Measurements from ENCODE around the gene TTYH2. TPM values are rescaled to one million over a fixed set of nuclear protein-coding genes. Genes with fewer than 3 reads are reported as not detected.

Gene TTYH2
- total and polyA plus RNA-seq, 10 donors, result 2.7 to 22.7 (median 17.7) TPM

DNA sequence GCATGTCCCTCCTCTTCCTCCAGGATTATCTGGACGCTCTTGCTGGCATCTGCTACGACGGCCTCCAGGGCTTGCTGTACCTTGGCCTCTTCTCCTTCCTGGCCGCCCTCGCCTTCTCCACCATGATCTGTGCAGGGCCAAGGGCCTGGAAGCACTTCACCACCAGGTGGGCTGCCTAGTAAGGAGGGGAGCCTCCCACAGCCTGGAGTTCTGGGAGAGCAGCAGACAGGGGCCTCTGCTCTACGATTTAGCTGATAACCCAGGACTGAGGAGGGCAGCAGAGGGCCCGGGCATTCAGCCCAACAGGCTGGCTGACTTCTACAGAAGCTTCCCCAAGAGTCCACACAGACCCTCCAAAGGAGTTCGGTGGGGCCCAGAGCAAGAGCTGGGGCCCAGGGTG, 38.8 kb downstream of the TTYH2 start:
- Histone ChIP-seq H3K27me3 (replicated peaks in 1 of 7) (no peaks in the 10 kb centered on the region), H3K4me3 (no peak overlapping the region), H3K27ac (no peak overlapping the region), H3K4me1 (no peaks in the 10 kb centered on the region), H3K36me3 (peaks cover 0 to 77% (median 0%) of the 10 kb centered on the region in 6 donors), H3K9me3 (no peaks in the 10 kb centered on the region)
- no peak for TF ChIP-seq POLR2A (IDR thresholded peaks at IDR 0.05)
- no peak for TF ChIP-seq POLR2AphosphoS5 (IDR thresholded peaks at IDR 0.05)
- TF ChIP-seq, protein P1, sequence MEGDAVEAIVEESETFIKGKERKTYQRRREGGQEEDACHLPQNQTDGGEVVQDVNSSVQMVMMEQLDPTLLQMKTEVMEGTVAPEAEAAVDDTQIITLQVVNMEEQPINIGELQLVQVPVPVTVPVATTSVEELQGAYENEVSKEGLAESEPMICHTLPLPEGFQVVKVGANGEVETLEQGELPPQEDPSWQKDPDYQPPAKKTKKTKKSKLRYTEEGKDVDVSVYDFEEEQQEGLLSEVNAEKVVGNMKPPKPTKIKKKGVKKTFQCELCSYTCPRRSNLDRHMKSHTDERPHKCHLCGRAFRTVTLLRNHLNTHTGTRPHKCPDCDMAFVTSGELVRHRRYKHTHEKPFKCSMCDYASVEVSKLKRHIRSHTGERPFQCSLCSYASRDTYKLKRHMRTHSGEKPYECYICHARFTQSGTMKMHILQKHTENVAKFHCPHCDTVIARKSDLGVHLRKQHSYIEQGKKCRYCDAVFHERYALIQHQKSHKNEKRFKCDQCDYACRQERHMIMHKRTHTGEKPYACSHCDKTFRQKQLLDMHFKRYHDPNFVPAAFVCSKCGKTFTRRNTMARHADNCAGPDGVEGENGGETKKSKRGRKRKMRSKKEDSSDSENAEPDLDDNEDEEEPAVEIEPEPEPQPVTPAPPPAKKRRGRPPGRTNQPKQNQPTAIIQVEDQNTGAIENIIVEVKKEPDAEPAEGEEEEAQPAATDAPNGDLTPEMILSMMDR (IDR thresholded peaks at IDR 0.05 in 8 of 11, conservative IDR thresholded peaks at IDR 0.05 in 3 of 11), result no peak
- intact Hi-C loops (cut with DNase I; ENCODE audit: low total_unique reads), result no loop called here
- DNase-seq, result no peak
- 83 to 95% (median 90%) methylated on average over 6 to 8 of the region's 8 CpGs for WGBS, 5 donors

DNA sequence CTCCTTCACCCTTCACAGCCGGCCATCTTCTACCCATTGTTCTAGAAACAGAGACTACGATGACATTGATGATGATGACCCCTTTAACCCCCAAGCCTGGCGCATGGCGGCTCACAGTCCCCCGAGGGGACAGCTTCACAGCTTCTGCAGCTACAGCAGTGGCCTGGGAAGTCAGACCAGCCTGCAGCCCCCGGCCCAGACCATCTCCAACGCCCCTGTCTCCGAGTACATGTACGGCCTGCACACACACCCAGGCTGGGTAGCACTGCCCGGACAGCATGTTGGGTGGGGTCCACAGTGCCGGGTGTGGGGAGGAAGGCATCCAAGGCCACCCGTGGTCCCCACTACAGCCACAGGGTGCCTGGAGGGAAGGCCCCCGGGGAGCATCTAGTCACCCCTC, 39.7 kb downstream of the TTYH2 start:
- intact Hi-C loops (cut with DNase I; ENCODE audit: low total_unique reads), result no loop called here
- H3K4me3 ChIP-seq, result no peak overlapping the region
- WGBS, 5 donors, result 85 to 97% (median 90%) methylated on average over 9 to 13 of the region's 13 CpGs
- no peaks in the 10 kb centered on the region for H3K27me3 ChIP-seq (replicated peaks in 1 of 7)
- TF ChIP-seq, protein P1 (IDR thresholded peaks at IDR 0.05 in 8 of 11, conservative IDR thresholded peaks at IDR 0.05 in 3 of 11), result no peak
- TF ChIP-seq POLR2A (IDR thresholded peaks at IDR 0.05) (no peak), POLR2AphosphoS5 (IDR thresholded peaks at IDR 0.05) (no peak)
- H3K4me1 ChIP-seq, result no peaks in the 10 kb centered on the region
- H3K9me3 ChIP-seq, result no peaks in the 10 kb centered on the region
- H3K27ac ChIP-seq, result no peak overlapping the region
- peaks cover 0 to 73% (median 0%) of the 10 kb centered on the region in 6 donors for H3K36me3 ChIP-seq
- no peak for DNase-seq

GRCh38 chr17:74257311-74257710, 43.9 kb downstream of the TTYH2 start:
- Histone ChIP-seq H3K9me3 (no peaks in the 10 kb centered on the region), H3K36me3 (peaks cover 0 to 70% (median 0%) of the 10 kb centered on the region in 6 donors), H3K4me3 (no peak overlapping the region), H3K27me3 (replicated peaks in 1 of 7) (no peaks in the 10 kb centered on the region), H3K27ac (no peak overlapping the region), H3K4me1 (no peaks in the 10 kb centered on the region)
- DNase-seq, result no peak
- TF ChIP-seq POLR2A (IDR thresholded peaks at IDR 0.05) (no peak), POLR2AphosphoS5 (IDR thresholded peaks at IDR 0.05) (no peak)
- TF ChIP-seq, protein P1 (IDR thresholded peaks at IDR 0.05 in 8 of 11, conservative IDR thresholded peaks at IDR 0.05 in 3 of 11), result no peak
- WGBS, 5 donors, result 82 to 95% (median 90%) methylated on average over 10 of the region's 10 CpGs
- intact Hi-C loops (cut with DNase I; ENCODE audit: low total_unique reads), result no loop called here

DNA sequence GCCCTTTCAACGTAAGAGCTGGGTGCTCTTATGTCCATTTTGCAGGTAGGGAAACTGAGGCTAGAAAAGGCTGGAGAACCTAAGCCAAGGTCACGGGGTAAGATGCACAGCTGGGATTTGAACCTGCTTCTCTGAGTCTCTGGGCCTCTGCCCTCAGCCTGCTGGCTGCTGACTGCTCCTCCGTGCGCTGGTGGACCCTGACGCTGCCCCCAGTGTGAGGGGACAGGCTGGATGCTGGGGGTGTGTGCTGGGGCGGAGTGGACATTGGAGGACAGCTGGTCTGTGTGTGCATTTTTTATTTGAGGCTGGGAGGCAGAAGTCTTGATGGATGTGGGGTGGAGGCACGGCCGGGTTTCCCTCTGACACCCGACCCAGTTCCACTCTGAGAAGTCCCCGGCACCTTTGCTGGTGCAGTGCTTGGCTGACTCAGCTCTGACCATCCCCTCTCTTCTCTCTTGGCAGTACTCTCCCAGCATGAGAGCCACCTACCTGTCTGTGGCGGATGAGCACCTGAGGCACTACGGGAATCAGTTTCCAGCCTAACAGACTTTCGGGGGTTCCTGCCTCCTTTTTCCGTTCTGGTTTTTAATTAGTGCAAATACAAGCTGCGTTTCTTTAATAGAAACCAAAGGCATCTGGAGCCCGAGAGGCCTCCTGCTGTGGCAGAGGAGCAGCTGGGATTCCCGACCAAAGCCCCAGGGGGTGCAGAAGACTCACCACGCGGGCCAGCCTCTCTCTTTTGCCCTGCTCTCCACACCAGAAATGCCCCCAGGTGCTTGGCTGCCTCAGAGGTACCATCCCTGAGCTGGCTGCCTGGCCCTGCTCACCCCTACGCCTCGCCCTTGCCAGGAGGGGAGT, 46.5 kb downstream of the TTYH2 start:
- H3K9me3 ChIP-seq, result no peaks in the 10 kb centered on the region
- H3K27ac ChIP-seq, result no peak overlapping the region
- H3K27me3 ChIP-seq (replicated peaks in 1 of 7), result no peaks in the 10 kb centered on the region
- WGBS, 5 donors, result 75 to 91% (median 86%) methylated on average over 17 to 21 of the region's 21 CpGs
- H3K36me3 ChIP-seq, result peaks cover 0 to 45% (median 0%) of the 10 kb centered on the region in 6 donors
- H3K4me3 ChIP-seq, result no peak overlapping the region
- no peak for TF ChIP-seq POLR2AphosphoS5 (IDR thresholded peaks at IDR 0.05)
- TF ChIP-seq, protein P1 (IDR thresholded peaks at IDR 0.05 in 8 of 11, conservative IDR thresholded peaks at IDR 0.05 in 3 of 11), result no peak
- no peak for TF ChIP-seq POLR2A (IDR thresholded peaks at IDR 0.05)
- no peak for DNase-seq
- H3K4me1 ChIP-seq, result no peaks in the 10 kb centered on the region
- intact Hi-C loops (cut with DNase I; ENCODE audit: low total_unique reads), result no loop called here
